Muscle of leg (tissue), 11 donors: ENCODE data around the gene RPS19BP1. TPM values are rescaled to one million over a fixed set of nuclear protein-coding genes. Genes with fewer than 3 reads are reported as not detected.

Experiments
- DNase-seq: peaks from one replicate; pipeline ENCODE4 v3.0.0; 2013
- H3K27ac ChIP-seq: one replicate; pipeline ENCODE4 v1.5.1; 2013; ENCODE audit warnings: mild to moderate bottlenecking, low read length, control low read depth
- H3K27me3 ChIP-seq: one replicate; pipeline ENCODE4 v1.6.1; 2013; ENCODE audit warnings: low read length; ENCODE audit not compliant: control insufficient read depth, insufficient read depth
- H3K36me3 ChIP-seq: one replicate; pipeline ENCODE4 v1.6.1; 2013; ENCODE audit warnings: low read length; ENCODE audit not compliant: control insufficient read depth, insufficient read depth
- H3K4me1 ChIP-seq: one replicate; pipeline ENCODE4 v1.6.1; 2013; ENCODE audit warnings: low read length; ENCODE audit not compliant: control insufficient read depth, insufficient read depth
- H3K4me3 ChIP-seq: one replicate; pipeline ENCODE4 v1.5.1; 2013; ENCODE audit warnings: low read length, control low read depth
- H3K9me3 ChIP-seq: replicated peaks from 2 replicates; pipeline ENCODE4 v1.6.1; 2013; ENCODE audit warnings: low read depth, low read length; ENCODE audit not compliant: control insufficient read depth
- WGBS: methylation state at CpG from one replicate; pipeline ENCODE4 v1.1.5; 2013; ENCODE audit warnings: missing lambda C conversion rate; ENCODE audit not compliant: insufficient coverage; 5-methylcytosine and 5-hydroxymethylcytosine counted together
- polyA plus RNA-seq, 8 donors: library from polyadenylated mRNA; unstranded; fragments of 120-200 nt; gene quantifications; one replicate each; pipeline versions ENCODE4 v1.2.1 to v1.2.3, GENCODE V29; 2013; ENCODE audit warnings: inconsistent platforms in 1 of 8, low replicate concordance in 1 of 8; ENCODE audit not compliant: insufficient read length in 8 of 8, insufficient read depth in 1 of 8
- total RNA-seq: library from RNA; stranded (reverse); fragments of 120-200 nt; gene quantifications from one replicate; pipeline ENCODE4 v1.2.4, GENCODE V29; 2013

RPS19BP1 gene
- total and polyA plus RNA-seq, 9 donors: 43.2 to 66.6 (median 52.9) TPM

DNA sequence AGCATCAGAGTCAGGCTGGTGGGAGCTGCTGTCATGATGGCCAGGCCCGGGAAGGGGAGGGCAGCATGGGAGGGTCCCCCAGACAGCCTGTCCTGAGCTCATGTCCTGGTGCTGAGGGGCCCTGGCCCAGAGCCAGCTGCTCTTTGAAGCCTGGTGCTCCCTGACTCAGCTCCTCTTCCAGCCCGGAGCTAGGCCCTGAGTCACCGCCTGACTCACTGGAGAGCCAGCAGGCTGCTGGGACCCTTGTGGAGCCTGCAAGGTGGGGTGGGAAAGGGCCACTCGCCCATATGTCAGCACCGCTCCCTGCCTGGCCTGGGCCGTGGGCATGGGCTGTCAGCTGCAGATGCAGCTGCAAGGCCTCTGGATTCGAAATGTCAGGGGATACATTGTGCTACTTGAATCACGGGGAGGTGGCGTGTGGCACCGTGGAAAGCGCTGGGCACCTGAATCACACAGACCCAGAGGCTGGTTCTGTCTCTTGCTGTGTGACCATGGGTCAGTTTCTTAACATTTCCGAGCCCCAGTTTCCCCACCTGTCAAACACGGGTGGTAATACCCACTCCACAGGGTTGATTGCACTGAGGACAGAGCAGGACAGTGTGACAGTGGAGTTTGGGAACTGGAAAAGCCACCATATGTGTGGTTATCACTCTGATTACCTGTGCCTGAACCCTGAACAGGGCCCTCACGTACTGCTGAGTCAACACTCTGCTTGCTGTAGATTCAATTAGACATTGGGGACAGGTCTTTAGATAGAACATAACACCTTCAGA is 42.4 kb upstream of the RPS19BP1 start:
- no peak overlapping the region for H3K4me3 ChIP-seq
- no peaks in the 10 kb centered on the region for H3K36me3 ChIP-seq
- no peak for DNase-seq
- H3K9me3 ChIP-seq: no peaks in the 10 kb centered on the region
- peaks cover 8% of the 10 kb centered on the region for H3K27me3 ChIP-seq
- H3K4me1 ChIP-seq: peaks cover 5% of the 10 kb centered on the region
- WGBS: 74% methylated on average over 10 of the region's 14 CpGs
- no peak overlapping the region for H3K27ac ChIP-seq

DNA sequence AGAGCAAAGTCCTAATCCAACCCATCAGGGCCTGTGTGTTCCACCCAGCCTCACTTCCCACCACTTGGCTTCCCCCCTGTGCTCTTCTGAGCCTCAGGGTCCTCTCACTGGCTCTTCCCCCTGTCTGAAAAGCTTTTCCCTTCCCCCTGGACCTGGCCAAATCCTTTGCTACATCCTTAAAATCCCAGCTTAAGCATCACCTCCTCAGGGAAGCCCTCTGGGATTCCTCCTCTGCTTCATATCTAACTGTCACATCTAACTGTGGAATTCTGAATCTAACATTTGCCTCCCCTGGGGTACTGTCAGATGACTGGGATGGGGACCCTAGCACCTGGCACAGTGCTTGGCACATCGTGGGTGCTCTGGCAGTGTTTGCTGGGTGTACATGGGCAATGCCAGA is 39.0 kb upstream of the RPS19BP1 start:
- H3K9me3 ChIP-seq: no peaks in the 10 kb centered on the region
- H3K4me3 ChIP-seq: no peak overlapping the region
- no peak overlapping the region for H3K27ac ChIP-seq
- H3K27me3 ChIP-seq: peaks cover 7% of the 10 kb centered on the region
- WGBS: 62% methylated on average over 1 of the region's 1 CpG
- H3K4me1 ChIP-seq: no peaks in the 10 kb centered on the region
- no peak for DNase-seq
- H3K36me3 ChIP-seq: no peaks in the 10 kb centered on the region

DNA sequence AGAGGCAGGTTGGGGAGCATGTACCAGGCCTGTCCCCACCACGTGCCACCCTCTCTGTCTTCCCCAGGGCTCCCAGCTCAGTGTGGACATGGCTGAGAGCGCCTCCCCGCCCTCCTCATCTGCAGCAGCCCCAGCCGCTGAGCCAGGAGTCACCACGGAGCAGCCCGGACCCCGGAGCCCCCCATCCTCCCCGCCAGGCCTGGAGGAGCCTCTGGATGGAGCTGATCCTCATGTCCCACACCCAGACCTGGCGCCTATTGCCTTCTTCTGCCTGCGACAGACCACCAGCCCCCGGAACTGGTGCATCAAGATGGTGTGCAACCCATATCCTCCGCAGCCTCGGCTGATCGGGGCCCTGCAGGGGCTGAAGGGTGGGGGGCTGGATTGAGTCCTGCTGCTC is 38.1 kb upstream of the RPS19BP1 start, which contains the start of gene CACNA1I:
Gene CACNA1I, plus strand, starts transcription at position 89 of the 400 bp plus-strand sequence. Its CDS starts 0 bp downstream, at position 89.
- Histone ChIP-seq H3K36me3 (no peaks in the 10 kb centered on the region), H3K27ac (no peak within 1 kb of the TSS), H3K4me3 (no peak within 1 kb of the TSS), H3K9me3 (no peaks in the 10 kb centered on the region), H3K27me3 (peaks cover 5% of the 10 kb centered on the region), H3K4me1 (no peaks in the 10 kb centered on the region)
- DNase-seq: no peak
- 77% methylated on average over 12 of the region's 14 CpGs for WGBS

DNA sequence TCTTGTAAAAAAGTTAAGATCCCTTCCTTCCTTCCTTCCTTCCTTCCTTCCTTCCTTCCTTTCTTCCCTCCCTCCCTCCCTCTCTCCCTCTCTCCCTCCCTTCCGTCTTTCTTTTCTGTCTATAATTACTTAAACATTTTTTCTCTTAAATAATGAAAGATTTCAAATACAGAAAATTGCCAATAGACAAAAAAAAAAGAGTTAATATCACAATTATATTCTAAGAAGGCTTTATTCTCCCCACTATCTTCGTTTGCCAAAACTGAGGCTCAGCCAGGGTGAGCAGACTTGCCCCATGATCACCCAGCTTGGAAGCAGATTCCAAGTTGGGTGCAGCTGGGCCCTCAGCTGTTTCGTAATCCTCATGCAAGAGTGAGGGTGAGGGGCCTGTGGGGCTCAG is 37.7 kb upstream of the RPS19BP1 start:
- H3K36me3 ChIP-seq: no peaks in the 10 kb centered on the region
- no peaks in the 10 kb centered on the region for H3K4me1 ChIP-seq
- peaks cover 5% of the 10 kb centered on the region for H3K27me3 ChIP-seq
- no peaks in the 10 kb centered on the region for H3K9me3 ChIP-seq
- no peak for DNase-seq
- H3K4me3 ChIP-seq: no peak overlapping the region
- WGBS: no CpG with 5 or more reads among the region's 3 CpGs
- H3K27ac ChIP-seq: no peak overlapping the region

DNA sequence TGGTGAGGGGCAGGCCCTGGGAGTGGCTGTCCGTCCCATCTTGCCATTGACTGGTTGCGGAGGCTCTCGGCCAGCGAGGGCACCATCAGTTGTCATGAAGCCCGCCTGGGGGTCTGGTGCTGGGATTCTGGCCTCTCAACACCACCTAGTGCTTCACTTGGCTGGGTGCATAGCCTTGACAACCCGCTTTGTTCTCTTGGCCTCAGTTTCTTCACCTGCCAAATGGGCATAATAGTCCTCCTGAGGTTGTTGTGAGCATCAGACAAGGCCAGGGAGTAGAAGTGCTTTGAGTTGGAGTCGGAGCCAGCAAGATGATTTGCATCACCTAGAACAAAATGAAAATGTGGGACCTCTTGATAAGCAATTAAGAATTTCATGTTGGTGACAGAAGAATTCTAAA is 36.5 kb upstream of the RPS19BP1 start:
- WGBS: 100% methylated on average over 5 of the region's 7 CpGs
- Histone ChIP-seq H3K27me3 (peaks cover 5% of the 10 kb centered on the region), H3K4me3 (no peak overlapping the region), H3K9me3 (no peaks in the 10 kb centered on the region), H3K36me3 (no peaks in the 10 kb centered on the region), H3K27ac (no peak overlapping the region), H3K4me1 (no peaks in the 10 kb centered on the region)
- DNase-seq: no peak

DNA sequence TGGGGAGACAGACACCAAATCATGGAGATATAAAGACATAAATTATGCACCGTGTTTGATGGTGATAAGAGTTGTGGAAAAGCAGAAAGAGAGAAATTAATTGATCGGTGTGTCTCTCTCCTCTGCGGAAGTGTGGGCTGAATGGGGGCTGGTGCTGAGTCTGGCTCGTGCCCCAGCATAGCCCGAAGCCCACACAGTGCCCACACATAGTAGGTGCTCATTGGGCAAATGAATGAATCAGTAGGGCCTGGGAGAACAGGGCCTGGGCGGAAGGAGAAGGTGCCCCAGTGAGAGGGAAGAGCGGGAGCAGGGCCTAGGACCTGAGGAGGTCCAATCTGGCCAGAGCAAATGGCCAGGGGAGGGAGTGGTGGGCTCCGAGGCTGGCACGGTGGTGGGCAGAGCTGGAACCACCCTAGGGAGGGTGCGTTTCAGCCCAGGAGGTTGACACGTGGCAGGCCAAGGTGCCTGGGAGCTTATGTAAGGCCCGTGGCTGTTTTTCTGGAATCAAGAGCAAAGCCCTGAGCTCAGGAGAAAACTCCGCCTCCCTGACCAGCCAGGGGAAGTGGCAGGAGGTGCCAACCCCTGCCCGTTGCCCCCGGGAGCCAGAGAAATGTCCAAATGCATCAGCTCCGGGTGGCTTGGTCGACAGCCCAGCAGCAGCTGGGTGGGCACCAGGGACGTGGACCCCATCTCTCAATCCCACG is 35.9 kb upstream of the RPS19BP1 start:
- Histone ChIP-seq H3K4me1 (no peaks in the 10 kb centered on the region), H3K9me3 (no peaks in the 10 kb centered on the region), H3K27me3 (peaks cover 5% of the 10 kb centered on the region), H3K27ac (no peak overlapping the region), H3K4me3 (no peak overlapping the region), H3K36me3 (no peaks in the 10 kb centered on the region)
- WGBS: 80% methylated on average over 11 of the region's 19 CpGs
- DNase-seq: no peak

DNA sequence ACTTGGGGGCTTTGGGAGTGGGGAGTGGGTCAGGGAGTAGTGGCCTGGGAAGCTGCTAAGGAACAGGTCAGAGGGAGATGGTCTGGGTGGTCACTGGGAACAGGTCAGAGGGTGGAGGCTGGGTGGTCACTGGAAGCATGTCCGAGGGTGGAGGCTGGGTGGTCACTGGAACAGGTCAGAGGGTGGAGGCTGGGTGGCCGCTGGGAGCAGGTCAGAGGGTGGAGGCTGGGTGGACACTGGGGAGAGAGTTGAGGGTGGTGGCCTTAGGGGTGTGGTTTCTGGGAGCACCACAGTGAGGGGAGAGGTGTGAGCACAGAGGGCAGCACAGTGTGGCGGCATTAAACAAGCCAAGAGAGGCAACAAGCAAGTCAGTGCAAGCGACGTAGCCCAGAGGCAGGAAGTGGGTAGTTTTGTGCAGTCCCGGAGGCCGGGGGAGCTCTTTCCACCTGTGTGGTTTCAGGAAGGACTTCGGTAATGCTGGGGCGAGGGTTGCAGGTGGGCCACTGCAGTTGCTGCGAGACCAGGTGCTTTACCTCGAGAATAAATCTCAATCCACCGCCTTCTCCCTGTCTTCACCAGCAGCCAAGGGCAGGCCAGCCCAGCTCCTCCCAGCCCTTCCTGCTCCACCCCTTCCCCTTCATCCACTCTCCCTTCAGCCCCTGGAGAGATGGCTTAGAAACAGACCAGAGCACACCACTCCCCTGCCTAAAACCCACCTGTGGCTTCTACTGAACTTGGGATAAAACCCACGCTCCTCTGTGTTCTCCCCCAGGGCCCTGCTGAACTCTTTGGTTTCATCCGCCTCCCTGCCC is 34.8 kb upstream of the RPS19BP1 start:
- Histone ChIP-seq H3K27me3 (peaks cover 10% of the 10 kb centered on the region), H3K4me3 (no peak overlapping the region), H3K36me3 (no peaks in the 10 kb centered on the region), H3K4me1 (no peaks in the 10 kb centered on the region), H3K27ac (no peak overlapping the region), H3K9me3 (no peaks in the 10 kb centered on the region)
- DNase-seq: no peak
- WGBS: 36% methylated on average over 14 of the region's 14 CpGs

DNA sequence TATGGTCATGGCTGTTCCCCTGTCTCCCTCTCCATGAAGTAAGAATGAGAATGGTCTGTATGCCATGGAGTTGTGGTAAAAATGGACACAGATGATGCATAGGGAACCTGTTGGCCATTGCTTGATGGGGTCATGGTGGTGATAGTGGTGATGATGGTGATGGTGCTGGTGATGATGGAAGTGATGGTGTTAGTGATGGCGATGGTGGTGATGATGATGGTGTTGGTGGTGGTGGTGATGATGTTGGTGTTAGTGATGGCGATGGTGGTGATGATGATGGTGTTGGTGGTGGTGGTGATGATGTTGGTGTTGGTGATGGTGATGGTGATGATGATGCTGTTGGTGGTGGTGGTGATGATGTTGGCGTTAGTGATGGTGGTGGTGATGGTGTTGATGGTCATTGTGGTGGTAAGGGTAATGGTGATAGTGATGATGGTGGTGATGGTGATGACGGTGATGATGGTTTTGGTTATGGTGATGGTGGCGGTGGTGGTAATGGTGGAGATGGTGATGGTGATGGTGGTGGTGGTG is 32.9 kb upstream of the RPS19BP1 start:
- Histone ChIP-seq H3K27ac (no peak overlapping the region), H3K9me3 (no peaks in the 10 kb centered on the region), H3K27me3 (peaks cover 26% of the 10 kb centered on the region), H3K4me3 (no peak overlapping the region), H3K36me3 (no peaks in the 10 kb centered on the region), H3K4me1 (no peaks in the 10 kb centered on the region)
- WGBS: 97% methylated on average over 5 of the region's 5 CpGs
- no peak for DNase-seq

DNA sequence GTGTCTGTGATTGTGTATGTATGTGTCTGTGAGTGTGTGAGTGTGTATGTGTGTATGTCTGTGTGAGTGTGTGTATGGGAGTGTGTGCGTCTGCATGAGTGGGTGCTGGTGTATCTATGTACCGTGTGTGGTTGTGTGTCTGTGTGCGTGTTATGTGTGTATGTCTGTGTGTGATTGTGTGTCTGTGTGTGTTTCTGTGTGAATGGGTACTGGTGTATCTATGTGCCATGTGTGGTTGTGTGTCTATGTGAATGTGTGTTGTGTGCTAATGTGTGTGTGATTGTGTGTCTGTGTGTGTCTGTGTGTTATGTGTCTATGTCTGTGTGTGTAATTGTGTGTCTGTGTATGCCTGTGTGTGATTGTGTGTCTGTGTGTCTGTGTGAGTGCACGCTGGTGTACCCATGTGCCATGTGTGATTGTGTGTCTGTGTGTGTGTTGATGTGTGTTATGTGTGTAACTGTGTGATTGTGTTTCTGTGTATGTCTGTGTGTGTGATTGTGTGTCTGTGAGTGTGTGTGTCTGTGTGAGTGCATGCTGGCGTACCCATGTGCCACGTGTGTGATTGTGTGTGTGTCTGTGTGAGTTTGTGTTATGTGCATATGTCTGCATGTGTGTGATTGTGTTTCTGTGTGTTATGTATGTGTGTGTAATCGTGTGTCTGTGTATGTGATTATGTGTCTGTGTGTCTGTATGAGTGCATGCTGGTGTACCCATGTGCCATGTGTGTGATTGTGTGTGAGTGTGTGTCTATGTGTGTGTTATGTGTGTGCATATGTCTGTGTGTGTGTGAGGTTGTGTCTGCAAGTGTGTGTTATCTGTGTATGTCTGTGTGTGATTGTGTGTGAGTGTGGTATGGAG is 31.3 kb upstream of the RPS19BP1 start:
- Histone ChIP-seq H3K27me3 (peaks cover 40% of the 10 kb centered on the region), H3K36me3 (no peaks in the 10 kb centered on the region), H3K4me3 (no peak overlapping the region), H3K9me3 (no peaks in the 10 kb centered on the region), H3K4me1 (no peaks in the 10 kb centered on the region), H3K27ac (no peak overlapping the region)
- no peak for DNase-seq
- 85% methylated on average over 7 of the region's 7 CpGs for WGBS
